T-helper 1 cell (primary cell): ENCODE measurements around the gene FOXL3.
"Not testable (repeated sequence)": the region's sequence is repeated elsewhere in the genome, so short reads cannot be mapped to it uniquely, and the experiment has no call there.

ENCODE experiments used
- DNase-seq, 5 donors: peaks; one replicate each; pipeline ENCODE4 v3.0.0-alpha.2; 2012 to 2020
- total RNA-seq, 4 donors: gene quantifications; one replicate each; lab custom pipeline; 2026; lab: John Stamatoyannopoulos, UW

FOXL3 gene
- 0 reads per million in 4 donors for total RNA-seq

DNA sequence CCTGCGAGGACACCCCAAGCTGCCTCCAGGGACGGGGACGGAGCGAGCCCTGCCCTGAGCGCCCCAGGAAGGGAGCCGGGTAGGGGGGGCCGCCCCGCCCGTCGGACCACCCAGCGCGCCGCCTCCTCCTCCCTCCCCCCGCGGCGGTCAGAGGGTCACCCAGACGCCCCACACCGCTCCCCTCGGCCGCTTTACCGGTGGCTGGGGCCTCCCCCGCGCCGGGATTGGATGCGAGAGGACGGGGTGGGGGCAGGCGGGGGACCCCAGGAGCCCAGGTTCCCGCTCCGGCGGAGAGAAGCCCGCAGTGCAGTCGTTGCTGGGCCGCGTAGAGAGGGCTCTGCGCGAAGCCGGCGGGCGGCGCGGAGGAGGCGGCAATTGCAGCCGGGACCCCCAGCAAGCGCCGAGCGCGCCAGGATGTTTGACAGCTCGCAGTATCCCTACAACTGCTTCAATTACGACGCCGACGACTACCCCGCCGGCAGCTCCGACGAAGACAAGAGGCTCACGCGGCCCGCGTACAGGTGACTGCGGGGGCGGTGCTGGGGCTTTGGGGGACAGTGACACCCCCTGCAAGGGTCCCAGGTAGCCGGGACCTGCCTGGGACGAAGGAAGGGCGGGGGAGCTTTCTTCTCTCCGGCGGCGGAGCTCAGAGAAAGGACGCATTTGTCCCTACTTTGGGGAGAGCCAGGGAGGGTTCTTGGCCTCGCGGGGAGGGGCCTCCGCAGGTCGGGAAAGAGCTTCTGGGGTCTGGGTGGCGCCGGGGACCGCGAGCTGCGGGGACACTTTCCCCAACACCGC lies at the start of gene FOXL3:
Gene FOXL3 (plus strand): TSS at position 415 of the 798 bp plus-strand sequence. CDS start 0 bp downstream, at position 415.
- DNase-seq = no peak

DNA sequence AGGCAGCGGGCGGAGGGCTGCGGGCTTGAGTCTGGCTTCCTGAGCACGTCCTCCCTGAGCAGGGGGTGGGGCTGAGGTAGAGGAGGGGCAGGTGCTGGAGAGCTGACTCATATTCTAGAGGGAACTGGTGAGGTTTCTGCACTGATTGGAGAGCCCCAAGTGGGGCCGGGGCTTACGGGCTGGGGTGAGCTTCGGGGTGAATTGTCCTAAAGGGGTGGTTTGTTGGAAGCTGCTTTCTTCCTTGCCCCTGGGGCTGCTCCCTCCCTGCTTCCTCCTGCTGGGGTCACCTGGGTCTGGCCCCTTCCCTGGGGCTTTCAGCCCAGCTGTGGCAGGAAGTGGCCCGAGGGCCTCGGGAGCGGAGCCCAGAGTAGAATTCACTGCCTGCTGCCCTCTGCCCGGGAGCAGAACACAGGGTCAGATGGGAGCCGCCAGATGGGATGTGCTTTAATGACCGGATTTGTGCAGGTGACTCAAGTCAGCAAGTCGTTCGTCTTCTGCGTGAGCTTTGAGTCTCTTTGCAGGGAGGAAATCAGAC lies 49.0 kb upstream of the FOXL3 start:
- no peak for DNase-seq

DNA sequence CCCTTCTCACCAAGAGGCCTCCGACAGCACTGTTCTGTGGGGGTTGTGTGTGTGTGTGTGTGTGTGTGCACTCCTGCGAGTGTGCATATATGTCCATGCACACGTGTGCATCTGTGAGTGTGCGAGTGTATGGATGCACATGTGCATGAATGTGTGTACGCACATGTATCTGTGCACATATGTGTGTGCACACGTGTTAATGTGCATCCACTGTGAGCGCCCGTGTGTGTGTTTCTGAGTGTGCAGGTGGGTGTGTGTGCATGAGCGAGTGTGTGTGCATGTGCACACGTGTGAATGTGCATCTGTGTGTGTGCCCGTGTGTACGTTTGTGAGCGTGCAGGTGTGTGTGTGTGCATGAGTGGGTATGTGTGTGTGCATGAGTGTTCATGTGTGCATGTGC lies 48.5 kb upstream of the FOXL3 start:
- no peak for DNase-seq

DNA sequence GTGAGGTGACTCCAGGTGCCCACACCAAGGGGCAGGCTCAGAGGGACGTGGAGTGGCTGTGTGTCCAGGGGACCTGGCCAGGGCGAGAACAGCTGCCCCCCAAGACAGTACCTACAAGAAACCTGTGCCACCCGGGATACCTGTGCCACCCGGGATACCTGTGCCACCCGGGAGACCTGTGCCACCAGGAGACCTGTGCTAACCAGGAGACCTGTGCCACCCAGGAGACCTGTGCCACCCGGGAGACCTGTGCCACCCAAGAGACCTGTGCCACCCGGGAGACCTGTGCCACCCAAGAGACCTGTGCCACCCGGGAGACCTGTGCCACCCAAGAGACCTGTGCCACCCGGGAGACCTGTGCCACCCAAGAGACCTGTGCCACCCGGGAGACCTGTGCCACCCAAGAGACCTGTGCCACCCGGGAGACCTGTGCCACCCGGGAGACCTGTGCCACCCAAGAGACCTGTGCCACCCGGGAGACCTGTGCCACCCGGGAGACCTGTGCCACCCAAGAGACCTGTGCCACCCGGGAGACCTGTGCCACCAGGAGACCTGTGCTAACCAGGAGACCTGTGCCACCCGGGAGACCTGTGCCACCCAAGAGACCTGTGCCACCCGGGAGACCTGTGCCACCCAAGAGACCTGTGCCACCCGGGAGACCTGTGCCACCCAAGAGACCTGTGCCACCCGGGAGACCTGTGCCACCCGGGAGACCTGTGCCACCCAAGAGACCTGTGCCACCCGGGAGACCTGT lies 47.0 kb upstream of the FOXL3 start:
- DNase-seq = not testable (repeated sequence)

DNA sequence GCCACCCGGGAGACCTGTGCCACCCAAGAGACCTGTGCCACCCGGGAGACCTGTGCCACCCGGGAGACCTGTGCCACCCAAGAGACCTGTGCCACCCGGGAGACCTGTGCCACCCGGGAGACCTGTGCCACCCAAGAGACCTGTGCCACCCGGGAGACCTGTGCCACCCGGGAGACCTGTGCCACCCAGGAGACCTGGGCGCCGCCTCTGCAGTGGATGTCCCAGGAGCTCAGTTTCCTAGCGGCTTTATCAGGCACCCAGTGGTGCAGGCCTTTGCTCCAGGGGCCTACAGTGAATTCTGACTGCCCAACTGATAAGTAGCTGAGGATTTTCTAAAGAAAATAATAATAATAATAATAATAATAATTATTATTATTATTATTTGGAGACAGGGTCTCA lies 46.4 kb upstream of the FOXL3 start:
- not testable (repeated sequence) for DNase-seq

DNA sequence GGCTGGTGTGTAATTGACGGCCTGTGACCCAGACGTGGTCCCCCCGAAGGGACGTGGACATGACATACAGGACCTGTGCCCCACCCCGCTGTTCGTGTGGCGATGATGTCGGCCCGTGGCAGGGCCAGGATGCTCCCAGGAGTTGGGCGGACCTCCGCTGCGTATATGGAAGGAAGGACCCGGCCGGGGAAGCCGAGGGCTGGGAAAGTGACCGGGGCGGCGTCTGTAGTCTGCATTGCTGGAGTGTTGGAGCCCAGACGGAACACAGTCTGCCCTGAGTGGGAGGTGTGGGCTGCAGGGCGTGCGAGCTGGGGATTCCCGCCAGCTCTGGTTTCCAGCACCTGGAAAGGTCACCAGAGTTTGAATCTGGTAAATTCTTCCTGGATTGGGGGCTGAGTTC lies 45.0 kb upstream of the FOXL3 start:
- DNase-seq = no peak

DNA sequence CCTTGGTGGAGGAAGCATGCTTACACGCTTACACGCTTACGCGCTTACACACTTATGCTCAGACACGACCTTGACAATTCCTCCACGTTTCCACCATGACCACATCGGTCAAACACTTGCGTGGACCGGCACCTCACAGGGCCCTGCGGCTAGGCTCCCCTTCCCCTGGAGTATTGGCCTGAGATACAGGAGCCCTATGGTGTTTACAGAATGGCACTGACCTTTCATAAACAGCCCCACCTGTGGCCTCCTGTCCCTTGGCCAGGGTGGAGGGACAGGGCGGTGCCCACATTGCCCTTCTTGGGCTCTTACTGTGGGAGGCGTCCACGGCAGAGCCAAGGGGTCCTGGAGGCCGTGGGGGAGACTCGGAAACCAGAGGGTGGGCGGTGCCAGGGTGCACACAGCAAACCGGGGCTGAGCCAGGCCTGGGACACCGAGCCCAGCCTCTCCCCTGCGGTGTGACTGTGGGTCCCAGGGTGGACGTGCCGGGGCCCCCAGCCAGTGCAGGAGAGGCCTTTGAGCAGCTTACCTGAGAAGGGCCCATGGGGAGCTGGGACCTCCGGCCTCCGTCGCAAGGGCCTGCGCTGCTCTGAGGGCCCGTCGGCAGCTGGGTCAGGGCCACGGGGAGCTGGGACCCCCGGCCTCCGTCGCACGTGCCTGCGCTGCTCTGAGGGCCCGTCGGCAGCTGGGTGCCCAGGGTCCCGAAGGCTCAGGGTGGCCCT lies 44.2 kb upstream of the FOXL3 start:
- DNase-seq = no peak

DNA sequence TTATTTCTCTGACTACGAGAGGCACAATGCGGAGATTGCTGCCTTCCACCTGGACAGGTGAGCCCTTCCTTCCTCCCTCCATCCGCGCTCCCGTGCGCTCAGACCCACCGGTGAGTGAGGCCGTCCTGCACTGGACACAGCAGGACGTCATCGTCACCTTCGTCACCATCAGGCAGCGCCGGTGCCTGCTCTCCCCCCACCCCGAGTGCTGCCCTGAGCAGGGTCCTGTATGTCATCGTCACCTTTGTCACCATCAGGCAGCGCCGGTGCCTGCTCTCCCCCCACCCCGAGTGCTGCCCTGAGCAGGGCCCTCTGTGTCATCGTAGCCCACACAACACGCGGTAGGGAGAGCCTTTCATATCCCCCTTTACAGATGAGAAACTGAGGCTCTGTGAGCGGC lies 43.5 kb upstream of the FOXL3 start:
- no peak for DNase-seq

DNA sequence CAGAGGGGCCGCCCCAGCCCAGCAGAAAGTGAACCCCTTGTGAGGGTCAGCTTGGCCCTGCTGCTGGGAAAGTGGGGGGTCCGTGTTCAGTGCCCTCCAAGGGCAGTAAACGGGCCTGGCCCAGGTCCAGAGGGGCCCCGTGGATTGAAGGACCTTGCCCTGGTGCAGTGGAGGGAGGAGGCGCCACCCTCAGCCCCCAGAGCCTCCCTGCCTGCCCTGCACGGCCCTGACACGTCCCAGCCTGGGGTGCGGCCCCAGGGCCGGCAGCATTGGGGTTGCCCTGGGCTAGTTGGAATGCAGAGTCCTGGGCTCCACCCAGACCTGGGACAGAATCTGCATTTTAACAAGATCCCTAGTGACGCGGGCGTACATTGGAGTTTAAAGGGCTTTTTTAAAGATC lies 42.8 kb upstream of the FOXL3 start:
- DNase-seq = no peak

DNA sequence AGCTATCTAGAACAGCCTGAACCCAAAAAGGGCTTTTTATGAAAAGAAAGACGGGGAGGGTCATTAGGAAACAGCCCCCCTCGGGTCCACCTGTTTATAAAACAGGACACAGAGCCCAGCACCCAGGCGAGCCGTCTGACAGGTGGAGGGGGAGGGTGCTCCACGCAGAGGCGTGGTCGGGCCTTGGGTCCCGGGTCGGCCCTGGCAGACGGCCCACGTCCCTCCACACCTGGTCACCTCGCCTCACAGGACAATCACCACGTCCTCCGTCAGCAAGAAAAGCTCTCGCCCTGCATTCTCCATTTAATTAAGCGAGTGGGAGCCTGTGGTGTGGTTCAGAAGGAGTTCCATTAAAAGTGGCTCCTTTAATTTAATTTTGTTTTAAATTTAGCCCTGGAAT lies 42.3 kb upstream of the FOXL3 start:
- DNase-seq = no peak

DNA sequence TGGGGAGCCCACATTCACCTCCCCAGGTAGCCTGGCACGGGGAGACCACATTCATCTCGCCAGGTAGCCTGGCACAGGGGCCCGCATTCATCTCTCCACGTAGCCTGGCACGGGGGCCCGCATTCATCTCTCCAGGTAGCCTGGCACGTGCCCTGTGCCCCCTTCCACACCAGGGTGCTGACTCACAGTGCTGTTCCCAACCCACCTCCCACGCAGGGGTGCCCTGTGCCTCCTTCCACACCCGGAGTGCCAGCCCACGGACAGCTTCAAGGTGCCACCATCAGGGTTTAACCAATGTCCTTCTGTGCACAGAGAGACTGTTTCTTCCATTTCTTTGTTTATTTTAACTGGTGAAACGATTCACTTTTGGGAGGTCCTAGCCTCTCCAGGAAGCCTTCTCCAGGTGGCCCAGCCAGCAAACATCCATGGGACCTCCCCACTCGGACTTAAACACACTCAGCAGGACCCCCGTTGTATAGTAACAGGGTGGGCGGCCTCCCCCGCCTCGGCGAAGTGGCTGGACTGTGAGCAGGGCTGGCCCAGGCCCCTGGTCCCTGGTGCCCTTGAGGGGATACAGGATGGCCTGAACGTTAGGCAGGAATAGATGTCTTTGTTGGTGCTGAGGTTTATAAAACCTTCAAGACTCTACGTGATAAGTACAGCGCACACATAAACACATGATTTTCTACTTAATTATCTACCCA lies 41.1 kb upstream of the FOXL3 start:
- DNase-seq = no peak

DNA sequence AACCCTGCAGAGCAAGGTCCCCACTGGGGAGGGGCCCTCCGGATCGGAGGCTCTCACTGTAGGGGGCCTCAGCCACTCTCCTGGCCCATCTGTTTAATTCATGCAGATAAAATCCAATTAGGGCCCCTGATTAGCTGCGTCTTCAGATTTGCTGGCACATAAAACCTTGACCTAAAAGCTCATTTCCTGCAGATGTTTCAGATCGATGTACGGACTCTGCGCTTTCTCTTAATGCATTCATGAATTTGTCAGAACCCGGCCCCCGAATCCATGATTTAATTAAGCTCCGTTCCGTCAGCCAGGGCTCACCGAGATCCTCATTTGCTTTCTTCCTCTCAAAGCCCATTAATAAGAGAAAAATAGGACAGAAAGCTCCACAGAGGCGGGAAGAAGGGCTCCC lies 40.0 kb upstream of the FOXL3 start:
- no peak for DNase-seq

DNA sequence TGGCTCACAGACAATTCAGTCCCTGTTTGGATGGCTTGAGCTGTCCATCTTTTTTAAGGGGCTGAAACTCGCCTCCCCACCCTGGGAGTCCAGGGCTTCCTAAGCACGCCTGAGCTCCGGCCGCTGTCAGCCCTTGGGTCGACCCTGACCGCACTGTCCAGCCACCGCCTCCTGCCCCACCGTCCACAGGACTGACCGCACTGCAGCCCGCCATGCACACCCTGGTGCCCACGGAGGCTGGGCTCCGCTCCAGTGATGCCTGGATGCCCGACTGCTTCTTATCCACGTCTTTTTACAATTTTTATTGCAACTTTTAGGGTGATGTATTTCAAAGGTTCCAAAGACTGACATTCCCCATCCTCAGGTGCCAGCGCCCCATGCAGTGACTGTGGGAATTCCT lies 39.4 kb upstream of the FOXL3 start:
- no peak for DNase-seq

DNA sequence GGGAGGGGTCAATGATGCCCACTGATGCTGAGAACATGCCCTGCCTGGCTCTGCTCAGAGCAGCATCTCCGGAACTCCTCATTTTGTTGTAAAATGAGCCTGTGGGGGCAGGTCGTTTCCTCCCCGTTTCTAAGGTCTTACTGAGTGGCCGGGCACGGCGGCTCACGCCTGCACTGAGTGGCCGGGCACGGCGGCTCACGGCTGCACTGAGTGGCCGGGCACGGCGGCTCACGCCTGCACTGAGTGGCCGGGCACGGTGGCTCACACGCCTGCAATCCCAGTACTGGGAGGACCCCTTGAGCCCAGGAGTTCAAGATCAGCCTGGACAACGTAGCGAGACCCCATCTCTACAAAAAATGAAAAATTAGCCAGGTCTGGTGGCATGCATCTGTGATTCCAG lies 39.0 kb upstream of the FOXL3 start:
- DNase-seq = no peak

DNA sequence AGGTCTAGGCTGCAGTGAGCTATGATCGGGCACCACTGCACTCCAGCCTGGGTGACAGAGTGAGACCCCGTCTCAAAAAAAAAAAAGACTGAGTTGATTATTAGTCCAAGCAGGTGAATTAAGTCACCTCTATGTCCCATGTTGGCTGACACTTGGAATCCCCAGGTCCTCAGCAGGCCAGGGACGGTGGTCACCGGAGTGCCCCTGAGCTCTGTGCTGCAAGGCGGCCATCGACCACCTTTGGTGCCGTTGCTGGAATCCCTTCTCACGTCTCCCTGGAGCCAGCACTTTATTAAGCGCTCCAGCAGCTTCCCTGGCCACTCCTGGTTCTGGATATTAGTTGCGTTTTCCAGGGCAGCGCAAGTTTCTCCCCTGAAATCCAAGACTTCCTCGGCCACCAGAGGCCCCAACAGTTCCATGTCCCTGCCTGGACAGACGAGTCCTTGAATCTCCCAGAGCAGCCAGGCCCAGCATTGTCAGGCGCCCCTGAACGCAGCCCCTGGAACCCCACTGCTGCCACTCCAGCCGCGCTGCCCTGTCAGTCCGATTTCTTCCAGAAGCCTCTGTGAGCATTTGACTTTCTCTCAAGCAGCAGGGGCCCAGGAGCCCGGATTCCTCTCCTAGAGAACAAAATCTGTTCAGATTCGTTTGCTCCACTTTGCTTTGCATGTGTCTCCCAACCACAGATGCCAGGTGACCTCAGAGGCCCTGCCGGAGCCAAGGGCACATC lies 38.4 kb upstream of the FOXL3 start:
- no peak for DNase-seq

DNA sequence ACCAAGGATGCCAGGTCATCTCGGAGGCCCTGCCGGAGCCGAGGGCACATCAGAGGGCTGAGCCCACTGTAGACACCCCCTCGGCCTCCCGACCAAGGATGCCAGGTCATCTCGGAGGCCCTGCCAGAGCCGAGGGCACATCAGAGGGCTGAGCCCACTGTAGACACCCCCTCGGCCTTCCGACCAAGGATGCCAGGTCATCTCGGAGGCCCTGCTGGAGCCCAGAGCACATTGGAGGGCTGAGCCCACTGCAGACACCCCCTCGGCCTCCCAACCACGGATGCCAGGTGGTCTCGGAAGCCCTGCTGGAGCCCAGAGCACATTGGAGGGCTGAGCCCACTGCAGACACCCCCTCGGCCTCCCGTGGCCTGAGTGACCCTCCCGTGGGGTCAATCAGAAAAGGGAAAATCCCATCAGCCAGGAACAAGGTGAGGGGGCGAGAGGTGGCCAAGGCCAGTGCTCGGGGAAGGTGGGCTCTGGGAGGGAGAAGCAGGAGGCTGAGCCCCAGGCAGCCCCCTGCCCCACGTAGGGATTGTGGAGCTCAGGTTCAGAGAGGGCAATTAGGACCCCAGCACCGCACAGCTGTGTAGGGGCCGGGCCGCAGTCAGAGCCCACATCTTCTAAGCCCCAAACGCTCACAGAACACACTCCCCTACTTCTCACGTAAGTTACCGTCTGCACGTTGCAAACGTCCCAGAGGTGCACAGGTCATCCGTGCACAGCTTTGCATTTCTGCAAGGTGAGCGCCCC lies 37.6 kb upstream of the FOXL3 start:
- no peak for DNase-seq

DNA sequence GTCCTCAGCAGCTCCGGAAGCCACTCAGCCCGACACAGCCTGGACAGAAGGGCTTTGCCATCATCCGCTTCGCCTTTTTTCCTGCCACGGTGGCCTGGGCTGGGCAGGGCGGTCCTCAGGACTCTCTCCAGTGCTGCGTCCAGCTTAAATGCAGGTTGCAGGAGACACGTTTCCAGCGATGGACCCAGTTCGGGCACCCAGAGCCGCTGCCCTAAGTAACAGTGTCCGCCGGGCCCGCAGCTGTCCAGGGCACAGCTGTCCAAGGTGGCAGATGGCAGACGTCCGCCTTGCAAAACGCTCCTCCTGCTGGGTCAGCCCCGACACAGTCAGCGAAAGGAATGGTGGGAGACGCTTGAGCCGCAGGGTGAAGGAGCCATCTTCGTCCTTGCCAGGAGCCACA lies 37.0 kb upstream of the FOXL3 start:
- DNase-seq = no peak

DNA sequence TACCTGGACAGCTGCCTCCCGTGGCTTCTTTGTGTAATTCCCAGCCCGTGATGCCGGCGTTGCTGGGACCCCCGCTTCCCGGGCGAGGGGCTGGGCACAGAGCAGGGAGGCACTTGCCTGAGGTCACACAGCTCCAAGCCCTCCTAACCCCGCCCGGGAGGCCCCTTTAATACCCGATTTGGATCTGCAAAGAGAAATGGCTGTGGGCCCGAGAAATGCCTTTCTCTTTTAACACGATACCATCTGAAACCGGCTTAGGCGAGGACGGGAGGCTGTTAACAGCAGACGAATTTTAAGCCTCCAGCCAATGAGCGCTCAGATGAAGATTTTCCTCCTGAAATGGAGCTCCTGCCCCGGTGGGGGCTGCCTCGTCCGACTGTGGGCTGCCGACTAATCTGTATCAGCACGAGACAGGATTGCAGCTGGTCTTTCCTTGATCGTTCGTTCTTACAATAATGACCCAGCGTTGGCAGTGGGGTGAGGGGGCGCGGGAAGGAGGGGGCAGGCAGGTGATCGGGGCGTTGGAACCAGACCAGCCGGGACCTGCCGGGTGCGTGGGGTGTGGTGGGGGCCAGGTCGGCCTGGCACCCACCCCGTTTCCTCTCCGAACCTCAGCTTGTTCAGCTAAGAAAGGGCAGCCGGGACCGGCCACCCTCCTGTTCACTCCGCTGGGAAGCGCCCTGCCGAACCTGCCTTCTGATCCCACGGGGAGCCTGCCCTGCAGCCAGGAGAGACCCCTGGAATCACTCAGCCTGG lies 36.2 kb upstream of the FOXL3 start:
- no peak for DNase-seq

DNA sequence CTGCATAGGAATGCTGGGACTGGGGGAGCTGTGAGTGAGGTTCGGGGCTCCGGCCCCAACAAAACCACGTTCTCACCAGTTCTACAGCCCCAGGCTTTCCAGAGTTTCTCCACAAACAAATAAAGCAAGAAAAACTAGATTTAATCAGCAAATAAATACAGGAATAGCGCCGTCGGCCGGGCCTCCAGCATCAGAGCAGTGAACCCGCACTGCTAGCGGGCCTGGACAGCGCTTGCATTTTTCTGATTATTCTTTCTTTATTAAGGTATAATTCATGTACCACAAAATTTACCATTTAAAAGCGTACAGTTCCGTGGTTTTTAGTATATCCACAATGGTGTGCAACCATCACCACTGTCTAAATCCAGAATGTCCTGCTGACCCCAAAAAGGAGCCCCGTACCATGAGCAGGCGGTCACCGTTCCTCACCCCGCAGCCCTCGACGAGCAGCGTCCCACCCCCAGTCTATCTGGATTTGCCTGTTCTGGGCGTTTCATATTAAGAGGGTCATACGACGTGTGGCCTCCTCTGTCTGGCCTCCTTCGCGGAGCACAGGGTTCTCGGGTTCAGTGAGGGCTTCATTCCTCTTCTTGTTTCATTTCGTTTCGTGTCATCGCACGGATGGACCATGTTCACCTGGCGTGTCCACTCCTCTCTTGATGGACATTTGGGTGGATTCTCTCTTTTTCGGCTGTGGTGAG lies 35.5 kb upstream of the FOXL3 start:
- no peak for DNase-seq

DNA sequence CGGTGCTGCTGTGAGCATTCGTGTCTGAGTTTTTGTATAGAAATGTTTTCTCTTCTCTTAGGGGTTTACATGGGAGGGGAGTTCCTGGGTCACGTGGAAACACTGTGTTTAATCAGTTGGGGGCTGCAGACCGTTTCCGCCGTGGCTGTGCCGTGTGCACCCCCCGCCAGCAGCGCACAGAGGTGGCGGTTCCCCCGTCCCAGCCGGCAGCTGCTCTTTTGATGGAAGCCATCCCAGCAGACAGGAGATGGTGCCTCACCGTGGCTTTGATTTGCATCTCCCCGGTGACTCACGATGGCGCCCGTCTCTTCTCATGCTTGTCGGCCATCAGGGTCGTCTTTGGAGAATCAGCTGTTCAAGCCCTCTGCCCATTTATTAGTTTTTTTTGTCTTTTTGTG lies 34.9 kb upstream of the FOXL3 start:
- no peak for DNase-seq
